Cardiac fibroblast (primary cell): ENCODE measurements around the gene CEP192.

Experiments used
- DNase-seq, 2 donors: peaks; one replicate each; pipeline versions ENCODE4 v3.0.0 to v3.0.0-alpha.2; 2010; ENCODE audit warnings: low read depth in 2 of 2
- H3K4me3 ChIP-seq, 2 donors: replicated peaks in 1 of 2; 1 replicate in 1 of 2; 2 replicates in 1 of 2; pipeline ENCODE4 v1.5.1; 2011; ENCODE audit warnings: low read depth in 2 of 2, low read length in 2 of 2, mild to moderate bottlenecking in 2 of 2, moderate library complexity in 1 of 2
- TF ChIP-seq, protein P1 (sequence below): IDR thresholded peaks from one replicate; pipeline ENCODE4 v1.5.1; 2011; ENCODE audit warnings: low read depth, mild to moderate bottlenecking, low read length, inconsistent platforms

The CEP192 gene

DNA sequence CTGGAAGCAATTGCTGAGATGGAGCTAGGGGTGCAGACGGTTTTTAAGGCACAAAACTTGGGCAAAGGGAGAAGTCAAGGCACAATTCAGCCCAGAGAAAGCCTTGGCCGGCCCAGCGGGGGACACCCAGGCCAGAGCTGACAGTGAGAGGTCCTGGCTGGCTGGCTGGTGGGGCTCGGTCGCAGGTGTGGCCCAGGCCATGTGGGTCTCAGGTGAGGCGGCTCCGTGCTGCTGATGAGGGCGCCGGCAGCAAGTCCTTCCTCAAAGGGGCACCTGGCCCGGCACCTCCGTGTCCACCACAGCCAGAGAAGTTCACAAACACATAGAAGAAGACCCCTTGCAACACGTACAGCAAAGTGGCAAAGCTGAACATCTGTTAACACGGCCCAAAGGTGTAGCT lies 173.2 kb downstream of the CEP192 start:
- TF ChIP-seq, protein P1, sequence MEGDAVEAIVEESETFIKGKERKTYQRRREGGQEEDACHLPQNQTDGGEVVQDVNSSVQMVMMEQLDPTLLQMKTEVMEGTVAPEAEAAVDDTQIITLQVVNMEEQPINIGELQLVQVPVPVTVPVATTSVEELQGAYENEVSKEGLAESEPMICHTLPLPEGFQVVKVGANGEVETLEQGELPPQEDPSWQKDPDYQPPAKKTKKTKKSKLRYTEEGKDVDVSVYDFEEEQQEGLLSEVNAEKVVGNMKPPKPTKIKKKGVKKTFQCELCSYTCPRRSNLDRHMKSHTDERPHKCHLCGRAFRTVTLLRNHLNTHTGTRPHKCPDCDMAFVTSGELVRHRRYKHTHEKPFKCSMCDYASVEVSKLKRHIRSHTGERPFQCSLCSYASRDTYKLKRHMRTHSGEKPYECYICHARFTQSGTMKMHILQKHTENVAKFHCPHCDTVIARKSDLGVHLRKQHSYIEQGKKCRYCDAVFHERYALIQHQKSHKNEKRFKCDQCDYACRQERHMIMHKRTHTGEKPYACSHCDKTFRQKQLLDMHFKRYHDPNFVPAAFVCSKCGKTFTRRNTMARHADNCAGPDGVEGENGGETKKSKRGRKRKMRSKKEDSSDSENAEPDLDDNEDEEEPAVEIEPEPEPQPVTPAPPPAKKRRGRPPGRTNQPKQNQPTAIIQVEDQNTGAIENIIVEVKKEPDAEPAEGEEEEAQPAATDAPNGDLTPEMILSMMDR = no peak
- DNase-seq = no peak
- no peak overlapping the region for H3K4me3 ChIP-seq

DNA sequence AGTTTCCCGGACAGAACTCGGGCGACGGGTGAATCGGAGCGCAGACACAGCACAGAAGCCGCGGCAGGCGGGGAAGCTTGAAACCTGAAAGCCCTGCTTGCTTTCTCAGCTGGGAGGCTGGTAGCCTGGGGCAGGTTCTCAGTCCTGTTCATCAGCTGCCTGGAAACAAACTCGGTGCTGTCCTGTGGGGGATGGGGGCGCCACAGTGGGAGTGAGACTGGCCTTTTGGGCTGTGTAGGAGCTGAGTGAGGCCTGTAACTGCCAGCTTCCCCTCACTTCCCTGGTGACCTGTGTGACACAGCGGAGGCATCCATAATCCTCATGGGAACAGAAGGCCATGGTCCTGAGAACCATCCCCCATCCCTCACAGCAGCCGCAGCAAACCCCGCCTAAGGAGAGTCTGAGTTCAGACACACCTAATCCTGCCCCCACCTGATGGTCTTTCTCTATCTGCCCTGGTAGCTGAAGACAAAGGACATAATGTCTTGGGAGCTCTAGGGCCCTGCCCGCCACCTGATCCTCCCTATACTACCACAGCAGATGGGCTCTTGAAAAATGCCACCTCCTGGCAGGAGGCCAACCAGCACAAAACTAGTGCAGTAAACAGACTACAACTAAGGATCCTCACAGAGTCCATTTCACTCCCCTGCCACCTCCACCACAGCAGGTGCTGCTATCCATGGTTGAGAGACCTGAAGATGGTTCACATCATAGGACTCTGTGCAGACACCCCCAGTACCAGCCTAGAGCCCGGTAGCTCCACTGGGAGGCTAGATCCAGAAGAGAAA lies 174.7 kb downstream of the CEP192 start:
- DNase-seq = no peak
- no peak overlapping the region for H3K4me3 ChIP-seq
- TF ChIP-seq, protein P1 = no peak

DNA sequence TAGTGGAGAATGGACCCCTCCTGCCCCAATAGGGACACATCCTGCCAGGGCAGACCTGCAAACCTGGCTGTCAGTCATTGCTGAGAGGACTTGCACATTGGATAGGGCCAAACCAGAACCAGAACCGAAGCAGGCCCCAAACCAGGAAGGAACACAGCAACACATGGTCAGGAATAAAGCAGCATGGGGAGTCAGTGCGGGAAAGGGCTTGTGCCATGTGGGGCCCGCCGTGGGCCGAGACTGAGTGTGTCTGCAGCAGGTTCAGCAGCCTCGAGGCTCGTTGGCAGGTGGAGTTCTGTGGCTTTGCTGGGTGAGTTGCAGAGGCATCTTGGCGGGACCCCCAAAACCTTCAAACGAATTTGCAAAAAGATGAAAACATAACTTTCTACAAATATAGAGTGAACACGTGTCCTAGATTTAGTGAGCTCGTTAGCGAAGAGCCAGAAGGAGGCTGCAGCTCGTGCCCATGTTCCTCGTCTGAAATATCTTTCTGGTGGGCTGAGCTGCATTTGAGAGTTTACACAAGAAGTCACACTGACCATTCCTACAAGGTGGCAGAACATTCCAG lies 182.5 kb downstream of the CEP192 start:
- no peak overlapping the region for H3K4me3 ChIP-seq
- TF ChIP-seq, protein P1 = no peak
- DNase-seq = no peak
